Body of pancreas (tissue), 4 donors: ENCODE measurements around the gene CEBPG.

ENCODE experiments used
- CTCF ChIP-seq, 7 experiments: fragments of 450-650 bp in 4 of 7; fragments of 200-600 bp in 3 of 7; sonication (generic) in 3 of 7; IDR thresholded peaks; one replicate each; pipeline ENCODE4 v1.5.1; 2016 to 2019; ENCODE audit warnings: antibody characterized with exemption in 7 of 7
- POLR2A ChIP-seq, 3 donors: fragments of 450-650 bp; IDR thresholded peaks; one replicate each; pipeline ENCODE4 v1.6.1; 2016; ENCODE audit warnings: antibody characterized with exemption in 3 of 3, mild to moderate bottlenecking in 2 of 3

GRCh38 chr19:33329060-33329459 is 44.4 kb upstream of the CEBPG start:
- TF ChIP-seq CTCF (IDR thresholded peaks at IDR 0.05) (no peak), POLR2A (IDR thresholded peaks at IDR 0.05) (no peak)
